A549 (cell line): ENCODE data around the gene DACT2. TPM values are rescaled to one million over a fixed set of nuclear protein-coding genes. Genes with fewer than 3 reads are reported as not detected.

Source experiments
- ATAC-seq, 2 experiments: fragments of 200-7000 bp in 1 of 2; fragments of >200 bp in 1 of 2; cut with Nextera tagmentation in 1 of 2; cut with Tn5 transposase in 1 of 2; 3 replicates each; pipeline versions ENCODE4 v1.8.0 to v1.9.1; 2018 to 2020; ENCODE audit warnings: mild to moderate bottlenecking in 1 of 2, moderate library complexity in 1 of 2
- CTCF ChIA-PET: fragments of 300-600 bp; sonication (Branson Sonifier 250); formaldehyde crosslinking; extraction: SDS; loops from one replicate; lab custom pipeline; 2021; ENCODE audit warnings: antibody characterized with exemption, inconsistent platforms; lab: Yijun Ruan, JAX
- POLR2A ChIA-PET: fragments of 350-600 bp; formaldehyde crosslinking; extraction: SDS; loops from one replicate; lab custom pipeline; 2021; ENCODE audit warnings: antibody characterized with exemption, inconsistent platforms; lab: Yijun Ruan, JAX
- DNase-seq, 2 experiments: peaks; one replicate each; pipeline versions ENCODE4 v3.0.0 to v3.0.0-alpha.2; 2011 to 2016; ENCODE audit warnings: low read depth in 1 of 2, low spot score in 1 of 2
- FAIRE-seq: peaks from 2 replicates; lab custom pipeline; 2011; peaks lifted over from hg19 to GRCh38; lab: Jason Lieb, UNC
- H3K27ac ChIP-seq, 2 experiments: fragments of >200 bp; sonication (Bioruptor Twin); formaldehyde crosslinking; 3 replicates each; pipeline ENCODE4 v1.5.1; 2016 to 2017
- H3K4me1 ChIP-seq: fragments of >200 bp; sonication (Bioruptor Twin); formaldehyde crosslinking; 3 replicates; pipeline ENCODE4 v1.6.1; 2016
- H3K4me2 ChIP-seq: fragments of >200 bp; sonication (Bioruptor Twin); formaldehyde crosslinking; 3 replicates; pipeline ENCODE4 v1.6.1; 2016
- H3K4me3 ChIP-seq: fragments of >200 bp; sonication (Bioruptor Twin); formaldehyde crosslinking; 3 replicates; pipeline ENCODE4 v1.5.1; 2016
- H3K9me3 ChIP-seq: fragments of >200 bp; sonication (Bioruptor Twin); formaldehyde crosslinking; 3 replicates; pipeline ENCODE4 v1.6.1; 2016
- BHLHE40 ChIP-seq: IDR thresholded peaks from 2 replicates; pipeline ENCODE4 v1.6.1; 2012; ENCODE audit warnings: low read depth, low read length, inconsistent platforms
- CBX2 ChIP-seq: fragments of 200-600 bp; sonication (generic); IDR thresholded peaks from 2 replicates; pipeline ENCODE4 v1.6.1; 2016; ENCODE audit warnings: low read depth, mild to moderate bottlenecking, borderline replicate concordance
- CHD2 ChIP-seq: fragments of 150-350 bp; IDR thresholded peaks from 2 replicates; pipeline ENCODE4 v1.6.1; 2014; ENCODE audit warnings: low read length; ENCODE audit not compliant: partially characterized antibody
- CHD4 ChIP-seq: fragments of 200-600 bp; sonication (generic); IDR thresholded peaks from 2 replicates; pipeline ENCODE4 v1.6.1; 2016; ENCODE audit warnings: antibody characterized with exemption, mild to moderate bottlenecking, borderline replicate concordance
- EHMT2 ChIP-seq: fragments of 200-600 bp; sonication (generic); IDR thresholded peaks from 2 replicates; pipeline ENCODE4 v1.6.1; 2016; ENCODE audit warnings: antibody characterized with exemption, low read depth, mild to moderate bottlenecking, moderate library complexity
- EP300 ChIP-seq, 2 experiments: fragments of >200 bp; sonication (Bioruptor Twin); formaldehyde crosslinking; IDR thresholded peaks; 2 replicates in 1 of 2; 3 replicates in 1 of 2; pipeline ENCODE4 v1.6.1; 2016 to 2017
- ESRRA ChIP-seq: fragments of 150-350 bp; IDR thresholded peaks from 2 replicates; pipeline ENCODE4 v1.6.1; 2014; ENCODE audit warnings: mild to moderate bottlenecking, low read length, borderline replicate concordance
- HDAC2 ChIP-seq: fragments of 200-600 bp; sonication (generic); IDR thresholded peaks from 2 replicates; pipeline ENCODE4 v1.6.1; 2016
- HMGXB4 ChIP-seq: fragments of 250-450 bp; sonication (Bioruptor Pico); IDR thresholded peaks from 2 replicates; pipeline ENCODE4 v1.5.0; 2021; ENCODE audit warnings: mild to moderate bottlenecking, moderate library complexity, borderline replicate concordance
- HOXB13 ChIP-seq: fragments of 250-450 bp; sonication (Bioruptor Pico); IDR thresholded peaks from 2 replicates; pipeline ENCODE4 v1.5.0; 2020; ENCODE audit warnings: low read depth, mild to moderate bottlenecking, moderate library complexity
- NFE2L2 ChIP-seq: fragments of 150-350 bp; conservative IDR thresholded peaks from 2 replicates; pipeline ENCODE4 v1.6.1; 2014; ENCODE audit warnings: low read length
- NPAS2 ChIP-seq: fragments of 250-450 bp; sonication (Bioruptor Pico); IDR thresholded peaks from 2 replicates; pipeline ENCODE4 v1.8.0; 2022; ENCODE audit warnings: mild to moderate bottlenecking, moderate library complexity, borderline replicate concordance
- PBX3 ChIP-seq: IDR thresholded peaks from 2 replicates; pipeline ENCODE4 v1.6.1; 2012
- PHF8 ChIP-seq: fragments of 200-600 bp; sonication (generic); IDR thresholded peaks from 2 replicates; pipeline ENCODE4 v1.6.1; 2016; ENCODE audit warnings: low read depth, mild to moderate bottlenecking, antibody characterized with exemption, moderate library complexity, borderline replicate concordance
- POLR2A ChIP-seq: IDR thresholded peaks from 2 replicates; pipeline ENCODE4 v1.6.1; 2012; ENCODE audit warnings: mild to moderate bottlenecking, low read length
- POLR2AphosphoS2 ChIP-seq: conservative IDR thresholded peaks from 2 replicates; pipeline ENCODE4 v1.6.1; 2012; ENCODE audit warnings: low read length, improper control_type of control experiment, inconsistent platforms
- RARB ChIP-seq: fragments of 250-450 bp; sonication (Bioruptor Pico); IDR thresholded peaks from 2 replicates; pipeline ENCODE4 v1.8.0; 2021; ENCODE audit warnings: mild to moderate bottlenecking, moderate library complexity
- RFX5 ChIP-seq: fragments of 450-650 bp; IDR thresholded peaks from 2 replicates; pipeline ENCODE4 v1.7.1; 2014; ENCODE audit warnings: antibody characterized with exemption, mild to moderate bottlenecking, moderate library complexity
- SMC3 ChIP-seq: fragments of >200 bp; sonication (Bioruptor Twin); formaldehyde crosslinking; IDR thresholded peaks from 3 replicates; pipeline ENCODE4 v1.6.1; 2018; ENCODE audit warnings: inconsistent platforms
- SREBF2 ChIP-seq: fragments of 450-650 bp; IDR thresholded peaks from 2 replicates; pipeline ENCODE4 v1.6.1; 2014; ENCODE audit warnings: mild to moderate bottlenecking, moderate library complexity
- USF2 ChIP-seq: fragments of 450-650 bp; IDR thresholded peaks from 2 replicates; pipeline ENCODE4 v1.6.1; 2014; ENCODE audit warnings: antibody characterized with exemption
- ZFP36 ChIP-seq: fragments of 450-650 bp; IDR thresholded peaks from 2 replicates; pipeline ENCODE4 v1.6.1; 2014; ENCODE audit warnings: borderline replicate concordance; ENCODE audit not compliant: partially characterized antibody
- ZNF302 ChIP-seq: fragments of 250-450 bp; sonication (Bioruptor Pico); IDR thresholded peaks from 2 replicates; pipeline ENCODE4 v1.9.0; 2021; ENCODE audit warnings: inconsistent platforms, mild to moderate bottlenecking, moderate library complexity
- WGBS: methylation state at CpG from one replicate; pipeline ENCODE4 v1.1.6; 2017; ENCODE audit errors: missing lambda C conversion rate; 5-methylcytosine and 5-hydroxymethylcytosine counted together
- polyA plus RNA-seq, 4 experiments: library from polyadenylated mRNA; depleted of rRNA in 3 of 4; stranded (reverse); fragments of >200 nt; fragmentation: RNase III in 1 of 4; extraction: RNeasy Plus Mini Kit Qiagen cat#74134 plus additional on column Dnase treatment in 1 of 4; gene quantifications; 2 replicates in 3 of 4; 3 replicates in 1 of 4; pipeline ENCODE4 v1.2.3, GENCODE V29; 2011 to 2017

DACT2 gene
- polyA plus RNA-seq, 2 of the 4 experiments (the other 2 are of a cell fraction): 0.63 to 1.5 TPM

GRCh38 chr6:168362276-168362990, 42.9 kb upstream of the DACT2 start (continued):
- no peak for TF ChIP-seq HDAC2
- no peak for TF ChIP-seq CBX2
- TF ChIP-seq BHLHE40: no peak

- FAIRE-seq: no peak
- Histone ChIP-seq H3K9me3 (no peaks in the 10 kb centered on the region), H3K4me3 (no peak overlapping the region), H3K4me2 (no peak overlapping the region), H3K4me1 (no peaks in the 10 kb centered on the region), H3K27ac (no peak overlapping the region)
- 52% methylated on average over 9 of the region's 9 CpGs for WGBS
- ATAC-seq: no peak
- POLR2A ChIA-PET: no interaction called here
- DNase-seq: no peak
- TF ChIP-seq POLR2AphosphoS2 (no peak), NPAS2 (CRISPR knock-in tag) (no peak), SMC3 (no peak), CBX2 (no peak), SREBF2 (no peak), POLR2A (no peak)
- TF ChIP-seq, all 56 proteins: peak for 0
- CTCF ChIA-PET: interaction anchor here (1.3 to 1.4 kb wide), 2 partner anchors 9 to 211 kb away, joined by 3 to 6 read pairs; no protein-coding TSS in a partner anchor
Observed at GRCh38 chr6:168361766-168362165, 42.2 kb upstream of the DACT2 start.

- CTCF ChIA-PET: interaction anchor here (0.7 to 1.2 kb wide), 2 partner anchors 10 to 208 kb away, joined by 3 to 5 read pairs; no protein-coding TSS in a partner anchor
- TF ChIP-seq CHD4 (no peak), NPAS2 (CRISPR knock-in tag) (no peak), BHLHE40 (no peak), ZFP36 (no peak), EP300 (IDR thresholded peaks at IDR 0.05) (no peak), POLR2AphosphoS2 (no peak), PBX3 (no peak), SREBF2 (no peak), HOXB13 (no peak), EHMT2 (no peak), ZNF302 (CRISPR knock-in tag) (no peak), PHF8 (no peak), RARB (CRISPR knock-in tag) (no peak), RFX5 (no peak), ESRRA (no peak), CHD2 (no peak), HMGXB4 (CRISPR knock-in tag) (no peak), NFE2L2 (no peak), USF2 (no peak)
Observed at GRCh38 chr6:168359794-168360193, 40.2 kb upstream of the DACT2 start.

More at GRCh38 chr6:168359794-168360193, 40.2 kb upstream of the DACT2 start:
- no peak for DNase-seq
- Histone ChIP-seq H3K4me2 (no peak overlapping the region), H3K27ac (no peak overlapping the region), H3K4me3 (no peak overlapping the region), H3K9me3 (no peaks in the 10 kb centered on the region), H3K4me1 (no peaks in the 10 kb centered on the region)
- no peak for ATAC-seq
- WGBS: 71% methylated on average over 14 of the region's 14 CpGs
- no peak for FAIRE-seq
- POLR2A ChIA-PET: no interaction called here
